Neuronal stem cell (in vitro differentiated cells): ENCODE data around the gene TPPP.
A peak's percentile ranks its signal among the peaks of the same experiment; 100 is the strongest.

Source experiments
- DNase-seq: peaks from one replicate; pipeline ENCODE4 v3.0.0-alpha.2; 2013; ENCODE audit warnings: low spot score
- H2AFZ ChIP-seq: one replicate; pipeline ENCODE4 v1.6.1; 2013; ENCODE audit warnings: mild to moderate bottlenecking, low read length, inconsistent platforms
- H2AK5ac ChIP-seq: 2 replicates; pipeline ENCODE4 v1.6.1; 2013; ENCODE audit warnings: low read depth, mild to moderate bottlenecking, inconsistent platforms, low read length, moderate library complexity, mixed read lengths
- H2BK120ac ChIP-seq: 2 replicates; pipeline ENCODE4 v1.6.1; 2013; ENCODE audit warnings: low read depth, mild to moderate bottlenecking, inconsistent platforms, low read length, moderate library complexity, mixed read lengths
- H2BK12ac ChIP-seq: one replicate; pipeline ENCODE4 v1.6.1; 2013; ENCODE audit warnings: low read length, inconsistent platforms
- H2BK15ac ChIP-seq: 2 replicates; pipeline ENCODE4 v1.6.1; 2013; ENCODE audit warnings: mild to moderate bottlenecking, low read length, inconsistent platforms, mixed read lengths
- H2BK5ac ChIP-seq: one replicate; pipeline ENCODE4 v1.6.1; 2013; ENCODE audit warnings: inconsistent platforms, mild to moderate bottlenecking, low read length, moderate library complexity
- H3K14ac ChIP-seq: one replicate; pipeline ENCODE4 v1.6.1; 2013; ENCODE audit warnings: low read length, inconsistent platforms
- H3K18ac ChIP-seq: 2 replicates; pipeline ENCODE4 v1.6.1; 2013; ENCODE audit warnings: low read length, inconsistent platforms
- H3K23ac ChIP-seq: 2 replicates; pipeline ENCODE4 v1.6.1; 2013; ENCODE audit warnings: low read depth, mild to moderate bottlenecking, mixed read lengths, low read length, inconsistent platforms; ENCODE audit not compliant: poor library complexity
- H3K27ac ChIP-seq: replicated peaks from 3 replicates; pipeline ENCODE4 v1.5.1; 2013; ENCODE audit warnings: low read length, inconsistent platforms
- H3K27me3 ChIP-seq, 3 experiments: 2 replicates each; pipeline ENCODE4 v1.6.1; 2013; ENCODE audit warnings: low read length in 3 of 3, mild to moderate bottlenecking in 2 of 3, inconsistent platforms in 1 of 3, low read depth in 1 of 3, mixed read lengths in 1 of 3, moderate library complexity in 1 of 3; ENCODE audit not compliant: control insufficient read depth in 3 of 3, insufficient read depth in 3 of 3
- H3K36me3 ChIP-seq, 2 donors: replicated peaks in 1 of 2; 2 replicates each; pipeline ENCODE4 v1.6.1; 2013; ENCODE audit warnings: low read length in 2 of 2; ENCODE audit not compliant: control insufficient read depth in 2 of 2, insufficient read depth in 2 of 2
- H3K4ac ChIP-seq: 2 replicates; pipeline ENCODE4 v1.6.1; 2013; ENCODE audit warnings: inconsistent platforms, mild to moderate bottlenecking, low read length, moderate library complexity
- H3K4me1 ChIP-seq, 2 donors: 1 replicate in 1 of 2; 2 replicates in 1 of 2; pipeline ENCODE4 v1.6.1; 2013; ENCODE audit warnings: low read length in 2 of 2, low read depth in 1 of 2; ENCODE audit not compliant: control insufficient read depth in 2 of 2, insufficient read depth in 1 of 2
- H3K4me2 ChIP-seq: one replicate; pipeline ENCODE4 v1.6.1; 2013; ENCODE audit warnings: mild to moderate bottlenecking, low read length, inconsistent platforms; ENCODE audit not compliant: insufficient read depth, poor library complexity, severe bottlenecking
- H3K4me3 ChIP-seq, 2 donors: 2 replicates each; pipeline ENCODE4 v1.5.1; 2013; ENCODE audit warnings: low read length in 2 of 2, mild to moderate bottlenecking in 2 of 2, inconsistent platforms in 1 of 2, moderate library complexity in 1 of 2
- H3K79me1 ChIP-seq: one replicate; pipeline ENCODE4 v1.6.1; 2013; ENCODE audit warnings: low read depth, mild to moderate bottlenecking, inconsistent platforms, low read length, moderate library complexity
- H3K9ac ChIP-seq: one replicate; pipeline ENCODE4 v1.6.1; 2013; ENCODE audit warnings: mild to moderate bottlenecking, low read depth, low read length, inconsistent platforms; ENCODE audit not compliant: poor library complexity
- H3K9me3 ChIP-seq, 2 donors: replicated peaks in 1 of 2; 2 replicates each; pipeline versions ENCODE3 to v1.6.1; 2013; ENCODE audit warnings: low read length in 2 of 2, mild to moderate bottlenecking in 2 of 2, inconsistent platforms in 1 of 2, low read depth in 1 of 2, mixed read lengths in 1 of 2, moderate library complexity in 1 of 2; ENCODE audit not compliant: control insufficient read depth in 2 of 2, insufficient read depth in 1 of 2
- H4K8ac ChIP-seq: one replicate; pipeline ENCODE4 v1.6.1; 2013; ENCODE audit warnings: low read depth, mild to moderate bottlenecking, inconsistent platforms, low read length, moderate library complexity
- H4K91ac ChIP-seq: one replicate; pipeline ENCODE4 v1.6.1; 2013; ENCODE audit warnings: low read length, low read depth, mild to moderate bottlenecking, inconsistent platforms; ENCODE audit not compliant: poor library complexity
- WGBS, 2 donors: extraction: QIAGEN DNeasy Blood & Tissue Kit; methylation state at CpG; one replicate each; pipeline ENCODE4 v1.1.7; 2013; ENCODE audit warnings: missing lambda C conversion rate in 2 of 2, mixed read lengths in 1 of 2; ENCODE audit not compliant: insufficient read length in 2 of 2, insufficient replicate concordance in 1 of 2; ENCODE audit errors: extremely low coverage in 2 of 2; 5-methylcytosine and 5-hydroxymethylcytosine counted together

TPPP gene

DNA sequence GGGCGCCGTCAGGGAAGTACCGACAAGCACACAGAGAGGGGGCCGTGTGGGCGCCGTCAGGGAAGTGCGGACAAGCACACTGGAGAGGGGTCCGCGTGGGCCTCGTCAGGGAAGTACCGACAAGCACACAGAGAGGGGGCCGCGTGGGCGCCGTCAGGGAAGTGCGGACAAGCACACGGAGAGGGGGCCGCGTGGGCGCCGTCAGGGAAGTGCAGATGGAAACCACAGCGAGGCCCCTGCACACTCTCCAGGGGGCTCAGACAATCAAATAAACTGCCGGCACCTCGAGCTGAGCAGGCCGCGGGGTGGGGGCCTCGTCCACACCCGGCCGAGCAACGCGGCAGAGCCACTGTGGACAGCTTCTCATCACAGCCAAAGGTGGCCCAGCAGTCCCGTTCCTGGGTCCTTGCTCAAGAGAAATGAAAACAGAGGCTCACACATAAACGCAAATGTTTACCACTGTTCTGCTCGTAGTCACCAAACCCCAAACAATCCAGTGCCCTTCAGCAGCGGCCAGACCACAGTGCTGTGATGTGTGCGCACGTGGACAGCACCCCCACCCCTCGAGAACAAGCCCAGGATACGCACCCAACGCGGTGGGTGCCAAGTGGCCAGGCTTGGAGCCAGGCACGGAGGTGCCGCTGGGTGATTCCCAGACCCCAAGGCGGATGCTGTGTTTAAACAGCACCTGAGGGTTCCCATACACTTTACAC is 24.7 kb downstream of the TPPP start:
- no peaks in the 10 kb centered on the region for H3K9me3 ChIP-seq
- no peak overlapping the region for H4K91ac ChIP-seq
- peak overlapping the region; percentile 89 for H3K23ac ChIP-seq
- peaks cover 16 to 25% of the 10 kb centered on the region in 2 donors for H3K4me1 ChIP-seq
- H3K14ac ChIP-seq, result no peak overlapping the region
- H4K8ac ChIP-seq, result no peak overlapping the region
- H2AK5ac ChIP-seq, result peak overlapping the region; percentile 92
- H2BK5ac ChIP-seq, result peak overlapping the region; percentile 35
- no peak overlapping the region for H3K4me3 ChIP-seq
- H3K18ac ChIP-seq, result peak overlapping the region; percentile 80
- H2BK12ac ChIP-seq, result peak overlapping the region; percentile 94
- H3K4me2 ChIP-seq, result no peak overlapping the region
- H3K27ac ChIP-seq, result no peak overlapping the region
- H2BK15ac ChIP-seq, result peak overlapping the region; percentile 26
- H3K79me1 ChIP-seq, result peaks cover 5% of the 10 kb centered on the region
- no peaks in the 10 kb centered on the region for H3K27me3 ChIP-seq
- DNase-seq, result no peak
- no peak overlapping the region for H2BK120ac ChIP-seq
- H3K9ac ChIP-seq, result peak overlapping the region; percentile 60
- WGBS, 2 donors, result no CpG with 5 or more reads among the region's 44 CpGs
- no peak overlapping the region for H3K4ac ChIP-seq
- H3K36me3 ChIP-seq, result peaks cover 27 to 46% of the 10 kb centered on the region in 2 donors
- no peak overlapping the region for H2AFZ ChIP-seq

DNA sequence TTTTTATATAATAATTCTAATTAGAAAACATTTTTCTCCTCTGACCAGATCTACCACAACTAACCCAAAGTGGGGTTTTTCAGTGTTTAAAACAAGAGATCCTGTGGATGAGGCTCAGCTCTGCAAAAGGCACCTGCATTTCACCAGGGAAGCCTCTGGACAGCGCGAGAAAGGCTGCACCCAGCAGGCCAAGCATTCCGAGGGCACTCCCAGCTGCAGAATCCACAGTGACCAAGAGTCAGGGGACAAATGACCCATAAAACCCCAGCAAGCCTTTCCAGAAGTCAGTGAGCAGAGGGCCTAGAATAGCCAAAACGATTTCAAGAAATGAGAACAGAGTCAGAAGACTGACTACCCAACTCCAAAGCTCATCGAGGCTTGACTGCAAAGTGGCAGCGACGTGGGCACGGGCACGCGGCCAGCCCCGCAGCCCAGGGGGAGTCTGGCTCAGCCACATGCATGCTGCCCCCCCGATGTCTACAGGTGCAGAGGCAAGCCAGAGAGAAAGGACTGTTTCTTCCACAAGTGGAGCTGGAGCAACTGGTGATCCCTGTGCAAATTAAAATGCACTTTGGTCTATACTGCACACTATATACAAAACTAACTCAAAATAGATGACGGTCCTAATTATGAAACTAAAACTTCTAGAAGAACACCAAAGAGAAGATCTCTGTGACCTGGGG is 26.2 kb downstream of the TPPP start:
- no peak overlapping the region for H3K27ac ChIP-seq
- no peak overlapping the region for H4K91ac ChIP-seq
- H3K9me3 ChIP-seq, result no peaks in the 10 kb centered on the region
- WGBS, 2 donors, result no CpG with 5 or more reads among the region's 13 CpGs
- no peak for DNase-seq
- H3K36me3 ChIP-seq, result peaks cover 35 to 61% of the 10 kb centered on the region in 2 donors
- no peak overlapping the region for H2AK5ac ChIP-seq
- no peak overlapping the region for H3K4ac ChIP-seq
- H3K79me1 ChIP-seq, result peaks cover 5% of the 10 kb centered on the region
- H2BK15ac ChIP-seq, result no peak overlapping the region
- H3K27me3 ChIP-seq, result no peaks in the 10 kb centered on the region
- H3K4me2 ChIP-seq, result no peak overlapping the region
- H2BK120ac ChIP-seq, result no peak overlapping the region
- H3K18ac ChIP-seq, result no peak overlapping the region
- H3K4me3 ChIP-seq, result no peak overlapping the region
- no peak overlapping the region for H2BK12ac ChIP-seq
- H3K4me1 ChIP-seq, result peaks cover 3 to 10% of the 10 kb centered on the region in 2 donors
- no peak overlapping the region for H2BK5ac ChIP-seq
- no peak overlapping the region for H4K8ac ChIP-seq
- H3K14ac ChIP-seq, result no peak overlapping the region
- H2AFZ ChIP-seq, result no peak overlapping the region
- no peak overlapping the region for H3K23ac ChIP-seq
- H3K9ac ChIP-seq, result no peak overlapping the region

DNA sequence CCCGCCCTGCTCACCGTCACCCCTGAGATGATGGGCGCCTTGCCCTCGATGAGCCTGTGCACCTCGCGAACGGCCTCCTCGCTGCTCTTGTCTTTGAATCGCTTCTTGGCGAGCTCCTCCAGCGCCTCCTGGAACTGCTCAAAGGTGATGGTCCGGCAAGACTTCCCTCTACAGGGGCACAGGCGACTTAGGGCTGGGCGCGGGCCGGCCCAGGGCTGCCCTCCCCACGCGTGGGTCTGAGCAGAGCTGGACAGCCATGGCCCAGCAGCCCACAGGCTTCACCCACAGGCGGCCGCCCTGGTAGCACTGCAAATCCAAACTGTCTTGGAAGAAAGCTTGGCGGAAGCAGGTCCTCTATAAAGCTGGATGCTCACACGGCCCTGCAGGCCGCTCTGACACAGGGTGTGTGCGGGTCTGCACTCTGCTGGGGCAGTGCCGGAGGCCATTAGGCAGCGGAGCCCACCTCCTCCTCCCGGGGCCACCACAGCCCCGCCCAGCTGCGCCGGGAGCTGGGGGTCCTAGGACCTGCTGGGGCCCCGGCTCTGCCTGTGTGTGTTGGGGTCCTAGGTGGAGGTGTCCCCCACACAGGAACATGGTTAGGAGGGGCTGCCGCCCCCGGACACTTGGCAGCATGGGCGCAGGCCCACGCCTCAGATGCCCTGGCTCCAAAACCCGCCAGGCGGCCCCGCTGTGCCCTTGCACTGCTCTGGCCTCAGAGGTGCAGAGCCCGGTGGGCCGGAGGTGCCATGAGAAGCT is 27.0 kb downstream of the TPPP start:
- H2AK5ac ChIP-seq, result no peak overlapping the region
- no peak overlapping the region for H2BK120ac ChIP-seq
- no peak overlapping the region for H3K27ac ChIP-seq
- no peaks in the 10 kb centered on the region for H3K9me3 ChIP-seq
- H2BK15ac ChIP-seq, result no peak overlapping the region
- peaks cover 40 to 69% of the 10 kb centered on the region in 2 donors for H3K36me3 ChIP-seq
- no peak overlapping the region for H3K14ac ChIP-seq
- no peaks in the 10 kb centered on the region for H3K27me3 ChIP-seq
- H3K4me3 ChIP-seq, result no peak overlapping the region
- no peak overlapping the region for H2BK5ac ChIP-seq
- H3K9ac ChIP-seq, result no peak overlapping the region
- H3K4me1 ChIP-seq, result peaks cover 0 to 6% of the 10 kb centered on the region in 2 donors
- no peak overlapping the region for H3K23ac ChIP-seq
- H4K8ac ChIP-seq, result no peak overlapping the region
- H2BK12ac ChIP-seq, result no peak overlapping the region
- no peak overlapping the region for H3K4me2 ChIP-seq
- H4K91ac ChIP-seq, result no peak overlapping the region
- H2AFZ ChIP-seq, result no peak overlapping the region
- H3K4ac ChIP-seq, result no peak overlapping the region
- no peak overlapping the region for H3K18ac ChIP-seq
- no CpG with 5 or more reads among the region's 40 CpGs for WGBS, 2 donors
- no peak for DNase-seq
- H3K79me1 ChIP-seq, result peaks cover 5% of the 10 kb centered on the region

- Histone ChIP-seq H3K23ac (no peak overlapping the region), H2BK120ac (no peak overlapping the region), H3K36me3 (peaks cover 44 to 75% of the 10 kb centered on the region in 2 donors), H3K4ac (no peak overlapping the region), H2BK15ac (no peak overlapping the region), H3K14ac (no peak overlapping the region), H3K9me3 (peaks cover 0 to 1% of the 10 kb centered on the region in 2 donors), H3K18ac (no peak overlapping the region), H4K91ac (no peak overlapping the region), H2BK12ac (no peak overlapping the region), H2AK5ac (no peak overlapping the region), H3K79me1 (peaks cover 5% of the 10 kb centered on the region), H3K27ac (no peak overlapping the region), H3K9ac (no peak overlapping the region), H3K4me2 (no peak overlapping the region), H3K27me3 (no peaks in the 10 kb centered on the region), H2BK5ac (no peak overlapping the region), H2AFZ (no peak overlapping the region), H3K4me3 (no peak overlapping the region), H4K8ac (no peak overlapping the region), H3K4me1 (peaks cover 0 to 6% of the 10 kb centered on the region in 2 donors)
- WGBS, 2 donors, result no CpG with 5 or more reads among the region's 8 CpGs
- DNase-seq, result no peak
These were observed 27.6 kb downstream of the TPPP start for GRCh38 chr5:665541-665955.
